A549 (cell line): ENCODE measurements around the gene CDK19.

Source experiments
- BCL3 ChIP-seq: fragments of >200 bp; sonication (Bioruptor Twin); formaldehyde crosslinking; IDR thresholded peaks from 3 replicates; pipeline ENCODE4 v1.6.1; 2016
- CBX8 ChIP-seq: fragments of 200-600 bp; sonication (generic); IDR thresholded peaks from 2 replicates; pipeline ENCODE4 v1.6.1; 2016
- CTCF ChIP-seq: fragments of >200 bp; sonication (Bioruptor Twin); formaldehyde crosslinking; IDR thresholded peaks from 3 replicates; pipeline ENCODE4 v1.5.1; 2016
- EHMT2 ChIP-seq: fragments of 200-600 bp; sonication (generic); IDR thresholded peaks from 2 replicates; pipeline ENCODE4 v1.6.1; 2016; ENCODE audit warnings: antibody characterized with exemption, low read depth, mild to moderate bottlenecking, moderate library complexity
- ELK1 ChIP-seq: fragments of 150-350 bp; IDR thresholded peaks from 2 replicates; pipeline ENCODE4 v1.6.1; 2014; ENCODE audit warnings: low read depth, mild to moderate bottlenecking, low read length
- ESRRA ChIP-seq: fragments of 150-350 bp; IDR thresholded peaks from 2 replicates; pipeline ENCODE4 v1.6.1; 2014; ENCODE audit warnings: mild to moderate bottlenecking, low read length, borderline replicate concordance
- MAX ChIP-seq: IDR thresholded peaks from 2 replicates; pipeline ENCODE4 v1.6.1; 2012
- POLR2A ChIP-seq: IDR thresholded peaks from 2 replicates; pipeline ENCODE4 v1.6.1; 2012; ENCODE audit warnings: mild to moderate bottlenecking, low read length
- RAD21 ChIP-seq, 2 experiments: fragments of >200 bp in 1 of 2; sonication (Bioruptor Twin) in 1 of 2; formaldehyde crosslinking in 1 of 2; IDR thresholded peaks in 1 of 2; conservative IDR thresholded peaks in 1 of 2; 2 replicates in 1 of 2; 3 replicates in 1 of 2; pipeline ENCODE4 v1.6.1; 2012 to 2018; ENCODE audit warnings: inconsistent platforms in 1 of 2
- RCOR1 ChIP-seq: fragments of 150-350 bp; IDR thresholded peaks from 2 replicates; pipeline ENCODE4 v1.6.1; 2014; ENCODE audit warnings: antibody characterized with exemption, low read length, low read depth
- RFX5 ChIP-seq: fragments of 450-650 bp; IDR thresholded peaks from 2 replicates; pipeline ENCODE4 v1.7.1; 2014; ENCODE audit warnings: antibody characterized with exemption, mild to moderate bottlenecking, moderate library complexity
- ZSCAN20 ChIP-seq: fragments of 250-450 bp; sonication (Bioruptor Pico); IDR thresholded peaks from 2 replicates; pipeline ENCODE4 v1.8.0; 2022; ENCODE audit warnings: mild to moderate bottlenecking, moderate library complexity

- no peak for TF ChIP-seq CTCF
- no peak for TF ChIP-seq EHMT2
- no peak for TF ChIP-seq CBX8
- no peak for TF ChIP-seq ZSCAN20 (CRISPR knock-in tag)
- no peak for TF ChIP-seq RCOR1
- no peak for TF ChIP-seq RAD21 (conservative IDR thresholded peaks at IDR 0.05 in 1 of 2, IDR thresholded peaks at IDR 0.05 in 1 of 2)
- TF ChIP-seq ELK1: no peak
- TF ChIP-seq RFX5: no peak
- TF ChIP-seq BCL3: no peak
- no peak for TF ChIP-seq POLR2A
- TF ChIP-seq MAX: no peak
- no peak for TF ChIP-seq ESRRA
Observed at GRCh38 chr6:110708295-110708950, 106.8 kb downstream of the CDK19 start.
